ENCODE measurements around the gene FBXO34. TPM values are rescaled to one million over a fixed set of nuclear protein-coding genes. Genes with fewer than 3 reads are reported as not detected.

Gene FBXO34
- total RNA-seq, 4 donors from 2014 or later = 33.3 to 43.1 (median 34.5) TPM

DNA sequence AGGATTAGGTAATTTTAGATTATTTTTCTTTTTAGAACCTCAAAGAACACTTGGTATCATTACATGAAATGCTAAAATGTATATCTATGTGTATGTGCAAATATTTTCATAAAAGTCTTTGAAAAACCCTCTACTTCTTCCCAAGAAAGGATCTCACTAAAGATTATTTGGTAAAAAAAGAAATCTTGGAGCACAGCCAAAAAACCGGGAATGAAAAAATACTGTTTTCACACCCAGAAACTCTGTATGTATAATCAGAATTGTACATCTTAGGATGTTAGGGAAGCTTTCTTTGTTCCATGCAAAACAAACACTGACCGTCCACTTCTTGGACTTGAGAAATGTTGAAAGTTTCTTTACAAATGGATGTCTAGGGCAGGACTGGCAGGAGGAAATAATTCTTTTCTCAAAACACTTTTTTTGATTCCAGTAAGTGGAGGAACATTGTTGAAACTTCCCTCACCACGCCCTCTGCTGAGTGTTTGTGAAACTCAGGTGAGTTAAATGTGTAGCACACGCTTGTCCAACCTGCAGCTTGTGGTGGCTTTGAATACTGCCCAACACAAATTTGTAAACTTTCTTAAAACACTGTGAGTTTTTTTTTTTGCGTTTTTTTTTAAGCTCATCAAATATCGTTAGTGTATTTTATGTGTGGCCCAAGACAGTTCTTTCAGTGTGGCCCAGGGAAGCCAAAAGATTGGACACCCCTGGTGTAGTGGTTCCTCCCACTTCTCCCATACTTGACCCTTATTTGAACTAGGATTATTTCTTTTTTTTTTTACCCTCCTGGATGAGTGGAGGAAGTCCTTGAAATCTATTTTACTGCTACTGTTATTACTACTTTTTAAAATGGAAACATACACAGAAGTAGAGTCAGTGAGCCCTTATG is 26.6 kb downstream of the FBXO34 start:
- H3K27me3 ChIP-seq = no peaks in the 10 kb centered on the region
- TF ChIP-seq, protein P1, sequence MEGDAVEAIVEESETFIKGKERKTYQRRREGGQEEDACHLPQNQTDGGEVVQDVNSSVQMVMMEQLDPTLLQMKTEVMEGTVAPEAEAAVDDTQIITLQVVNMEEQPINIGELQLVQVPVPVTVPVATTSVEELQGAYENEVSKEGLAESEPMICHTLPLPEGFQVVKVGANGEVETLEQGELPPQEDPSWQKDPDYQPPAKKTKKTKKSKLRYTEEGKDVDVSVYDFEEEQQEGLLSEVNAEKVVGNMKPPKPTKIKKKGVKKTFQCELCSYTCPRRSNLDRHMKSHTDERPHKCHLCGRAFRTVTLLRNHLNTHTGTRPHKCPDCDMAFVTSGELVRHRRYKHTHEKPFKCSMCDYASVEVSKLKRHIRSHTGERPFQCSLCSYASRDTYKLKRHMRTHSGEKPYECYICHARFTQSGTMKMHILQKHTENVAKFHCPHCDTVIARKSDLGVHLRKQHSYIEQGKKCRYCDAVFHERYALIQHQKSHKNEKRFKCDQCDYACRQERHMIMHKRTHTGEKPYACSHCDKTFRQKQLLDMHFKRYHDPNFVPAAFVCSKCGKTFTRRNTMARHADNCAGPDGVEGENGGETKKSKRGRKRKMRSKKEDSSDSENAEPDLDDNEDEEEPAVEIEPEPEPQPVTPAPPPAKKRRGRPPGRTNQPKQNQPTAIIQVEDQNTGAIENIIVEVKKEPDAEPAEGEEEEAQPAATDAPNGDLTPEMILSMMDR (IDR thresholded peaks at IDR 0.05) = peak in 4 of 6 experiments; percentile 39 to 55 (median 50)
- TF ChIP-seq POLR2A (IDR thresholded peaks at IDR 0.05) = no peak
- 19 to 24% methylated on average over 6 of the region's 6 CpGs for WGBS, 2 donors
- H3K27ac ChIP-seq = peak overlapping the region; percentile 53 to 76 (median 70)
- peaks cover 0 to 64% (median 18%) of the 10 kb centered on the region in 3 donors for H3K4me1 ChIP-seq
- intact Hi-C loops (cut with DNase I) = no loop called here
- H3K36me3 ChIP-seq = peaks cover 0 to 11% (median 0%) of the 10 kb centered on the region in 3 donors
- no peak for DNase-seq
- H3K4me3 ChIP-seq = peak overlapping the region in 3 of 4 donors; percentile 2 to 49 (median 19)
- H3K9me3 ChIP-seq = no peaks in the 10 kb centered on the region

DNA sequence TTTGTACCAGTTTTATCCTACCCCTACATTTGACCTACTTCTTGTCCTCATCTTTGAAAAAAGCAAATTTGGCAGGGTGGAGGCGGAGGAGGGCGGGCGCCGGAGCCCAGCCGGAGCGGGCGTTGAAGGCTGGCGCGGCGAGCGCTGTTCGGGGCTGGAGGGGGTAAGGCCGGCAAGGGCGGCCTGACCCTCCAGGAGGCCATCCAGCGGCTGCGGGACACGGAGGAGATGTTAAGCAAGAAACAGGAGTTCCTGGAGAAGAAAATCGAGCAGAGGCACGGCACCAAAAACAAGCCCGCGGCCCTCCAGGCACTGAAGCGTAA is 27.2 kb downstream of the FBXO34 start:
- peaks cover 0 to 11% (median 0%) of the 10 kb centered on the region in 3 donors for H3K36me3 ChIP-seq
- 96 to 97% methylated on average over 10 to 22 of the region's 22 CpGs for WGBS, 2 donors
- no peaks in the 10 kb centered on the region for H3K9me3 ChIP-seq
- H3K4me3 ChIP-seq = no peak overlapping the region
- peak overlapping the region; percentile 52 to 76 (median 70) for H3K27ac ChIP-seq
- peaks cover 0 to 66% (median 24%) of the 10 kb centered on the region in 3 donors for H3K4me1 ChIP-seq
- TF ChIP-seq, protein P1 (IDR thresholded peaks at IDR 0.05) = no peak
- no peak for TF ChIP-seq POLR2A (IDR thresholded peaks at IDR 0.05)
- DNase-seq = no peak
- H3K27me3 ChIP-seq = no peaks in the 10 kb centered on the region
- intact Hi-C loops (cut with DNase I) = no loop called here

DNA sequence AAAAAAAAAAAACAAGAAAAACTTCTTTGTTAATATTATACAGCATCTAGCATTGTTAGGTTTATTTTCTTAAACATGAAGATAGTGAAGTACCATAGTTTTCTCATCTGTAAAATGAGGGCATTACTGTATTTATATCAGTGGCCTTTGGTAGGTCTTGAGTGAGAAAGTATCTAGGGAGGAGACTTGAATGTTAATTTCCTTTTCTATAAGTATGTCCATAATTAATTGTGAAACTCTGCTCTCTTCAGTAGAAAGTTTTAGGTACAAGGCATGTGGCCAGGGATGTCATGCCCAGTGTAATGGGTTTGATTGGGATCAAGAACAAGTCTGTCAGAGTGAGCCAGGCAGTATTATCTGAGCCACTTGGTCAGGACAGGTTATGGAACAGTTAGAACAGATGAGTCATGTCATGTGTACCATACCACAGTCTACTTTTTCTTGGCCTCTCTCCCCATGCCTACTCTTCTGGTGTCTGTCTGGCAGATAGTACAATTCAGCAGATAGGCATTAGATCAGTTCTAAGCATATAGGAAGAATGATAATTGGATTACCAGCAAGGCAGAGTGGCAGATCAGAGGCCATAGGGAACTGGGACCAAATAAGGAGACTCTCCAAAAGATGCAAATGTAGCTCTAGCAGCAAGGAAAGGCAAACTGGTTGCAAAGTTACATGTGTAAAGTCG is 30.4 kb downstream of the FBXO34 start:
- WGBS, 2 donors = 42 to 64% methylated on average over 1 of the region's 1 CpG
- H3K27ac ChIP-seq = peak overlapping the region; percentile 39 to 67 (median 60)
- no peak for DNase-seq
- no peaks in the 10 kb centered on the region for H3K9me3 ChIP-seq
- TF ChIP-seq, protein P1 (IDR thresholded peaks at IDR 0.05) = no peak
- no peak for TF ChIP-seq POLR2A (IDR thresholded peaks at IDR 0.05)
- no peak overlapping the region for H3K4me3 ChIP-seq
- H3K36me3 ChIP-seq = peaks cover 0 to 11% (median 0%) of the 10 kb centered on the region in 3 donors
- no peaks in the 10 kb centered on the region for H3K27me3 ChIP-seq
- intact Hi-C loops (cut with DNase I) = no loop called here
- H3K4me1 ChIP-seq = peaks cover 4 to 84% (median 45%) of the 10 kb centered on the region in 3 donors

DNA sequence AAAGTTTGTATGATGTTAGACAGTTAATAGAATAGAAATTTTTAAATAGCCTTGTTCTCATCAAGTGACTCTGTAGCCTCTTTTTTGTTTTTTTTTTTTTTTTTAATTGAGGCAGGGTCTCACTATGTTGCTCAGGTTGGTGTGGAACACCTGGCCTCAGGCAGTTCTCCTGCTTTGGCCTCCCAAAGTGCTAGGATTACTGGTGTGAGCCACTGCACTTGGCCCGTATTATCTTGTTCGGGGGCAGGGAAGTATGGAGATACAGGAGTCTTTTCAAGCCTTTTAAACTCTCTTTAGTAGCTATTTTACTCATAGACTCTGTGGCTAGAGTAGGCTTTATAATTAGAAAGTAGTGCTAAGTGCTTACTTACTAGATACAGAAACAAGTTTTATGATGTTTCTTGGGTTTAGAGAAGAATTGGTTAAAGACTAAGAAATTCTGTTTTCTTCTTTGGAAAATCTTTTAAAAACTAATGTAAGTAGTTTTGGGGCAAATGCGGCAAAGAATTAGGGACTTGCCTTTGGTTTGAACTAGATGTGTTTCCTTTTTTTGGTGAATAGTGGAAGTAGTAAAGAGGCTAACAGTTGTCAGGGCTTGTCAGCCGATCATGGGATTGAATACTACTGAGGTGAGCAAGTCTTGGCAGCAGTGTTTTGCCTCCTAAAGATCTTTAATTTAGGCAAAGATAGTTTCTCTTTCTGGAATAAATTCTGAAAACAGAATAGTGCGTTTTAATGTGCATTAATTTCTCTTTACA is 31.3 kb downstream of the FBXO34 start:
- WGBS, 2 donors = 36 to 49% methylated on average over 5 of the region's 5 CpGs
- no peak for DNase-seq
- Histone ChIP-seq H3K4me3 (no peak overlapping the region), H3K4me1 (peaks cover 4 to 86% (median 45%) of the 10 kb centered on the region in 3 donors), H3K9me3 (no peaks in the 10 kb centered on the region), H3K27ac (peak overlapping the region; percentile 8 to 67 (median 60)), H3K36me3 (peaks cover 0 to 11% (median 0%) of the 10 kb centered on the region in 3 donors), H3K27me3 (no peaks in the 10 kb centered on the region)
- intact Hi-C loops (cut with DNase I) = no loop called here
- TF ChIP-seq, protein P1 (IDR thresholded peaks at IDR 0.05) = no peak
- TF ChIP-seq POLR2A (IDR thresholded peaks at IDR 0.05) = no peak

All from esophagus squamous epithelium (tissue), 5 donors.